ENCODE results near the gene CHMP3.
A peak's percentile ranks its signal among the peaks of the same experiment; 100 is the strongest.
"Not testable (repeated sequence)": the region's sequence is repeated elsewhere in the genome, so short reads cannot be mapped to it uniquely, and the experiment has no call there.

CHMP3 gene

DNA sequence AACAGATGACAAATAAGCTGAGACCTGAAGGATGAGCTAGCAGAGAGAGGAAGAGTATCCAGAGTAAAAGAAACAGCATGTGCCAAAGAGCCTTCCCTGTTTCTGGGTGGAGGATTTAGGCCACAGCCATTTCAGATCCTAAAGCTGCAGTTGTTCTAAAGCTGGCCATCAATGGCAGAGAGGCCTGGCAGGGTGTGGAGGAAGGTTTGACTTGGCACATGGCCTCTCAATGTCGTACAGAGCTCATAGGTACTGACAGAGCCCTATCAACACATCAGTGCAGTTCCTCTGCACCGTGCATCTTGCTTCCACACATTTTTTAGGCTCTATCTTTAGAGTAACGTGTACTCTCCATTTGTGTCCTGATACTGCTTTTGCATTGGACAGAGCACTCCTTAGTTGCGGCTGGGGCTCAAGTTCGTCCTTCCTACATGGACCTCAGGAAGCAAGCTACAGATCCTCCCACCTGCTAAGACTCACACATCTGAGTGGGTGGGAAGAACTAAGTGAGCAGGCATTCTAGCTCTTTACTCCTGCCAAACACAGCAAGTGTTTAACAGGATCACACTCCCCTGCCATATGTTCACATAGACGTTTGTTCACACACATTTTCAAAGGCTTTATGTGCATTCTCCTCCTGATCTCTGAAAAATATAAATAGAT is 3.0 kb upstream of the CHMP3 start:
- TF ChIP-seq ZFX (IDR thresholded peaks at IDR 0.05): no peak
- TF ChIP-seq, protein P1, sequence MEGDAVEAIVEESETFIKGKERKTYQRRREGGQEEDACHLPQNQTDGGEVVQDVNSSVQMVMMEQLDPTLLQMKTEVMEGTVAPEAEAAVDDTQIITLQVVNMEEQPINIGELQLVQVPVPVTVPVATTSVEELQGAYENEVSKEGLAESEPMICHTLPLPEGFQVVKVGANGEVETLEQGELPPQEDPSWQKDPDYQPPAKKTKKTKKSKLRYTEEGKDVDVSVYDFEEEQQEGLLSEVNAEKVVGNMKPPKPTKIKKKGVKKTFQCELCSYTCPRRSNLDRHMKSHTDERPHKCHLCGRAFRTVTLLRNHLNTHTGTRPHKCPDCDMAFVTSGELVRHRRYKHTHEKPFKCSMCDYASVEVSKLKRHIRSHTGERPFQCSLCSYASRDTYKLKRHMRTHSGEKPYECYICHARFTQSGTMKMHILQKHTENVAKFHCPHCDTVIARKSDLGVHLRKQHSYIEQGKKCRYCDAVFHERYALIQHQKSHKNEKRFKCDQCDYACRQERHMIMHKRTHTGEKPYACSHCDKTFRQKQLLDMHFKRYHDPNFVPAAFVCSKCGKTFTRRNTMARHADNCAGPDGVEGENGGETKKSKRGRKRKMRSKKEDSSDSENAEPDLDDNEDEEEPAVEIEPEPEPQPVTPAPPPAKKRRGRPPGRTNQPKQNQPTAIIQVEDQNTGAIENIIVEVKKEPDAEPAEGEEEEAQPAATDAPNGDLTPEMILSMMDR (conservative IDR thresholded peaks at IDR 0.05): no peak

DNA sequence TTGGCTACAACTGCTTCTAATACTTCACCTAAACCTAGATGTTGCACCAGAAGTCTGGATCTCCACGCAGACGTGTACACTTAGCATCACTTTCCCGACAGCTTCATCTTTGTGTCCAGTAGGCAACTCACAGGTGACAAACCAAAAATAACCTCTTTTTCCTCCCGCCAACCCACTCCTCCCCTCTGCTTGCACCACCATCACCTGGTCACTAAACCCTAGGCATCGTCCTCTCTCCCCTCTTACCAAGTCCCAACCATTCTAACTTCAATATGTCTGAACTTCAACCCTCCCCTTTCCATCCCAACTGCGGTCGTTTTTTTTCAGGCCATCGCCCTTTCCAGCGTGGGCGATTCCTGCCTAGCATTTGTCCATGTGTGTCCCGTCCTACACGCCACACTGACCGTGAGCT is 413 bp upstream of the CHMP3 start:
- peak overlapping the region; percentile 94 for H3K27ac ChIP-seq
- TF ChIP-seq, protein P1 (conservative IDR thresholded peaks at IDR 0.05): no peak
- TF ChIP-seq ZFX (IDR thresholded peaks at IDR 0.05): no peak

More for the DNA sequence above, 3.0 kb upstream of the CHMP3 start:
- no peak overlapping the region for H3K27ac ChIP-seq

DNA sequence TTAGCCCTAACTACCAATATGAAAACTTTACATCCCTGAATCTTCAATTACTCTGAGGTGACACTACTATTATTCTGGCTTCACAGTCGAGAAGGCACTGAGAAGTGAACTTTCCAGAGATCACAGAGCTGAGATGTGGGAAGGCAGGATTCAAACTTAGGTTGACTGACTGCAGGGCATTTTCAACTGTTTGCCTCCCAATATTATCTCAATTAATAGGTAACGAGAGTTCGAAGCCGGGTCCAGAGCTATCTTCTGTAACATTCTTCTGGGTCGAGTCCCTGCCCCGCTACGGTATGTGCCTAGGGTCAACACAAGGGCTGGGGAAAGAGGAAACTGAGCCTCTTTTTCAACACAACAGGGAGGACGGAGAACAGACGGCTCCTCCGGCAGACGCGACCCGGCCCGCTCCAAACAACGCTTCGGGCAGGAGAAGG is 740 bp downstream of the CHMP3 start:
- H3K27ac ChIP-seq: peak overlapping the region; percentile 94
- no peak for TF ChIP-seq ZFX (IDR thresholded peaks at IDR 0.05)
- TF ChIP-seq, protein P1 (conservative IDR thresholded peaks at IDR 0.05): no peak

DNA sequence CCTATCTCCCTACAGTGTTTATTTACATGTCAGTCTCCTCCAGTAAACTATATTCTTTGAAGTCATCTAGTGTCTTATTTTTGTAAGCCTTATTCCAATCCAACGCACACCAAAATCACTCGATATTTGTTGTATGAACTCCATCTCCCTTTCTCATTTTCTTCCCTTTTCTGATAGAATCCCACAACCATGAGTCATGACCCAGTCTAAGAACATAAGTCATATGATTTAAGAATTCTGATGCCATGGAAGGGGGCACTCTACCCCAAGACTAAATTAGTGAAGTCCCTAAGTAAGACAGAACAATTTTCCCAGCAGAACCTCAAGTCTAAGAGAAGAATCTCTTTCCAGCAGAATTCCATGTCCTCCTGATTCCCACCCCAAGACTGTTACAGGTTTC is 5.4 kb downstream of the CHMP3 start:
- TF ChIP-seq ZFX (IDR thresholded peaks at IDR 0.05): no peak
- TF ChIP-seq, protein P1 (conservative IDR thresholded peaks at IDR 0.05): no peak
- H3K27ac ChIP-seq: no peak overlapping the region

DNA sequence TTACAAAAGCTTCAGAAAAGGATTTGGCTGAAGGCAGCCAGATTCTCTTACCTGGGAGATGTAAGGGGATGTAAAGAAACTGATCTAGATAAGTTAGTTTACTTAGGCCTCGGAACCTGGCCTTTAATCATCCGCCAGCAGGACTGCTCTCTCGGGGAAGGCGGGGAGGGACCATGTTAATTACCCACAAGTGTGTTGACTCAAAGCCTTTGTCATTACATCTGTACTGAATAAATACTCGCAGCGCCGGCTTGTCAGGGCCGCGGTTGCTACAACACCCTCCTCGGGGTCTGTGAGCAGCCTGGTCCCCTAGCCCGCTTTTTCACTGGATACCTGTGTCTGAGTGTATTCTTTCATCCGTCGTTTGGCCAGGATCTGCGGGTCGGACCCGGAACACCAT is 6.7 kb downstream of the CHMP3 start:
- no peak overlapping the region for H3K27ac ChIP-seq
- no peak for TF ChIP-seq ZFX (IDR thresholded peaks at IDR 0.05)
- TF ChIP-seq, protein P1 (conservative IDR thresholded peaks at IDR 0.05): no peak

DNA sequence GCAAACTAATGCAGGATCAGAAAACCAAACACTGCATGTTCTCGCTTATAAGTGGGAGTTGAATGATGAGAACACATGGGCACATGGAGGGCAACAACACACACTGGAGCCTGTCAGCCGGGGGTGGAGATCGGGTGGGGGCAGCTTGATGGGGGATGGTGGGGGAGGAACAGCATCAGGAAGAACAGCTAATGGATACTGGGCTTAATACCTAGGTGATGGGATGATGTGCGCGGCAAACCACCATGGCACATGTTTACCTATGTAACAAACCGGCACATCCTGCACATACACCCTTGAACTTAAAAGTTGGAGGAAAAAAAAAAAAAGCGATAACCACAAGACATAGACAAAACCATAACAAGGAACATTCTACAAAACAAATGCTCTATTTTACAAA is 10.4 kb downstream of the CHMP3 start:
- H3K27ac ChIP-seq: no peak overlapping the region
- TF ChIP-seq, protein P1 (conservative IDR thresholded peaks at IDR 0.05): no peak
- no peak for TF ChIP-seq ZFX (IDR thresholded peaks at IDR 0.05)

DNA sequence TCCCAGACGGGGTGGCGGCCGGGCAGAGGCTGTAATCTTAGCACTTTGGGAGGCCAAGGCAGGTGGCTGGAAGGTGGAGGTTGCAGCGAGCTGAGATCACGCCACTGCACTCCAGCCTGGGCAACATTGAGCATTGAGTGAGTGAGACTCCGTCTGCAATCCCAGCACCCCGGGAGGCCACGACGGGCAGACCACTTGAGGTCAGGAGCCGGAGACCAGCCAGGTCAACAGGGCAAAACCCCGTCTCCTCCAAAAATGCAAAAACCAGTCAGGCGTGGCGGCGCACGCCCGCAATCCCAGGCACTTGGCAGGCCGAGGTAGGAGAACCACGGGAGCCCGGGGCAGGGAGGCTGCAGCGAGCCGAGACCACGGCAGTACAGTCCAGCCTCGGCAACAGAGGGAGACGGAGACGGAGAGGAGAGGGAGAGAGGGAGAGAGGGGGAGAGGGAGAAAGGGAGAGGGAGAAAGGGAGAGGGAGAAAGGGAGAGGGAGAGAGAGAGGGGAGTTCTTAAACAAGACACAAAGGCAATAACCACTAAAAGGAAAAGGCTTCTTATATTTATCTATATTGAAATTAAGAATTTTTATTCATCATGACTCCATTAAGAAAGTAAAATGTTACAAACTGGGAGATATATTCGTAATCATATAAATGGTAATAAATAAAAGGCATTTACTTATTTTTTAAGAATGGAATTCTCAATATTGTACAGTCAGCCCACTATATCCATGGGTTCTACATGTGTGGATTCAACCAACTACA is 13.1 kb downstream of the CHMP3 start:
- not testable (repeated sequence) for H3K27ac ChIP-seq

DNA sequence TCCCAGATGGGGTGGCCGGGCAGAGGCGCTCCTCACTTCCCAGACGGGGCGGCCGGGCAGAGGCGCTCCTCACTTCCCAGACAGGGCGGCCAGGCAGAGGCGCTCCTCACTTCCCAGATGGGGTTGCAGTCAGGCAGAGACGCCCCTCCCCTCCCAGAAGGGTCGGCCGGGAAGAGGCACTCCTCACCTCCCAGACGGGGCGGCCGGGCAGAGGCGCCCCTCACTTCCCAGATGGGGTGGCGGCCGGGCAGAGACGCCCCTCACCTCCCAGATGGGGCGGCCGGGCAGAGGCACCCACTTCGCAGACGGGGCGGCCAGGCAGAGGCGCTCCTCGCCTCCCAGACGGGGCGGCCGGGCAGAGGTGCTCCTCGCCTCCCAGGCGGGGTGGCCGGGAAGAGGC is 13.8 kb downstream of the CHMP3 start:
- not testable (repeated sequence) for H3K27ac ChIP-seq

DNA sequence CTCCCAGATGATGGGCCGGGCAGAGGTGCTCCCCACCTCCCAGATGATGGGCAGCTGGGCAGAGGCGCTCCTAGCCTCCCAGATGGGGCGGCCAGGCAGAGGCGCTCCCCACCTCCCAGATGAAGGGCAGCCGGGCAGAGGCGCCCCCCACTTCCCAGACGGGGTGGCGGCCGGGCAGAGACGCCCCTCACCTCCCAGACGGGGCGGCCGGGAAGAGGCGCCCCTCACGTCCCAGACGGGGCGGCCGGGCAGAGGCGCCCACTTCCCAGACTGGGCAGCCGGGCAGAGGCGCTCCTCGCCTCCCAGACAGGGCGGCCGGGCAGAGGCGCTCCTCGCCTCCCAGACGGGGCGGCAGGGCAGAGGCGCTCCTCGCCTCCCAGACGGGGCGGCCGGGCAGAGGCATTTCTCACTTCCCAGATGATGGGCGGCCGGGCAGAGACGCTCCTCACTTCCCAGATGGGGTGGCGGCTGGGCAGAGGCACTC is 14.3 kb downstream of the CHMP3 start:
- not testable (repeated sequence) for H3K27ac ChIP-seq

DNA sequence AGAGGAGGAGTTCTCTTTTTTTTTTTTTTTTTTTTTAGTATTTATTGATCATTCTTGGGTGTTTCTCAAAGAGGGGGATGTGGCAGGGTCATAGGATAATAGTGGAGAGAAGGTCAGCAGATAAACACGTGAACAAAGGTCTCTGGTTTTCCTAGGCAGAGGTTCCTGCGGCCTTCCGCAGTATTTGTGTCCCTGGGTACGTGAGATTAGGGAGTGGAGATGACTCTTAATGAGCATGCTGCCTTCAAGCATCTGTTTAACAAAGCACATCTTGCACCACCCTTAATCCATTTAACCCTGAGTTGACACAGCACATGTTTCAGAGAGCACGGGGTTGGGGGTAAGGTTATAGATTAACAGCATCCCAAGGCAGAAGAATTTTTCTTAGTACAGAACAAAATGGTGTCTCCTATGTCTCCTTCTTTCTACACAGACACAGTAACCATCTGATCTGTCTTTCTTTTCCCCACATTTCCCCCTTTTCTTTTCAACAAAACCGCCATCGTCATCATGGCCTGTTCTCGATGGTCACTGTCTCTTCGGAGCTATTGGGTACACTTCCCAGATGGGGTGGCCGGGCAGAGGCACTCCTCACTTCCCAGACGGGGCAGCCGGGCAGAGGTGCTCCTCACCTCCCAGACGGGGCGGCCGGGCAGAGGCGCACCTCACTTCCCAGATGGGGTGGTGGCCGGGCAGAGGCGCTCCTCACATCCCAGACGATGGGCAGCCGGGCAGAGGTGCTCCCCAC is 14.9 kb downstream of the CHMP3 start:
- H3K27ac ChIP-seq: not testable (repeated sequence)

DNA sequence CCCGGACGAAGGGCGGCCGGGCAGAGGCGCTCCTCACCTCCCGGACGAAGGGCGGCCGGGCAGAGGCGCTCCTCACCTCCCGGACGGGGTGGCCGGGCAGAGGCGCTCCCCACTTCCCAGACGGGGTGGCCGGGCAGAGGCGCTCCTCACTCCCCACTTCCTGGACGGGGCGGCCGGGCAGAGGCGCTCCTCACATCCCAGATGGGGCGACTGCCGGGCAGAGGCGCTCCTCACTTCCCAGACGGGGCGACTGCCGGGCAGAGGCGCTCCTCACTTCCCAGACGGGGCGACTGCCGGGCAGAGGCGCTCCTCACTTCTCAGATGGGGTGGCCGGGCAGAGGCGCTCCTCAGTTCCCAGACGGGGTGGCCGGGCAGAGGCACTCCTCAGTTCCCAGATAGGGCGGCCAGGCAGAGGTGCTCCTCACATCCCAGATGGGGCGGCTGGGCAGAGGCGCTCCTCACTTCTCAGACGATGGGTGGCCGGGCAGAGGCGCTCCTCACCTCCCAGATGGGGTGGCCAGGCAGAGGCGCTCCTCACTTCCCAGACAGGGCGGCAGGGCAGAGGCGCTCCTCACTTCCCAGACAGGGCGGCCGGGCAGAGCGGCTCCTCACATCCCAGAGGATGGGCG is 17.8 kb downstream of the CHMP3 start:
- H3K27ac ChIP-seq: not testable (repeated sequence)
